HTR-8/SVneo (cell line): ENCODE results near the gene NPAS3.

Source experiments
- DNase-seq: peaks from one replicate; pipeline ENCODE4 v3.0.0; 2011; ENCODE audit warnings: low spot score, mixed read lengths; ENCODE audit not compliant: insufficient read length
- FAIRE-seq: peaks from 2 replicates; lab custom pipeline; 2011; peaks lifted over from hg19 to GRCh38; lab: Jason Lieb, UNC

NPAS3 gene

DNA sequence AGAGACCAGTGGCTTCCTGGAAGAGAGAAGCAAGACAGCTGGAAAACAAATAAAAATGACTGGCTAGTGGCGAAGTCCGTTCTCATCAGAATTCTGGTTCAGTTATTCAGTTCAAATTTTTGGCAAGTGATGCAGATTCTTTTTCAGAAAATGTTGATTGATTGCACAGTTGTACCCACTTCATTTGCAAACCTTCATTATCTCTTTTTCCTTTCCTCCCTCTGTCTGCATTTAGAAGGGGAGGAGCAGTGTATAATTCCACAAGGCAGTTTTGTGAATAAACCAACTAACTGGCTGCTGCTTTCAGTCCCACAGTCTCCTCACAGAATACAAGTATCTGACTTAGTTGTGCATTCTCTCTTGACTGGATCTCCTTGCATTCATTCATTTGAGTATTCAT is 417.5 kb downstream of the NPAS3 start:
- FAIRE-seq, result no peak
- no peak for DNase-seq

DNA sequence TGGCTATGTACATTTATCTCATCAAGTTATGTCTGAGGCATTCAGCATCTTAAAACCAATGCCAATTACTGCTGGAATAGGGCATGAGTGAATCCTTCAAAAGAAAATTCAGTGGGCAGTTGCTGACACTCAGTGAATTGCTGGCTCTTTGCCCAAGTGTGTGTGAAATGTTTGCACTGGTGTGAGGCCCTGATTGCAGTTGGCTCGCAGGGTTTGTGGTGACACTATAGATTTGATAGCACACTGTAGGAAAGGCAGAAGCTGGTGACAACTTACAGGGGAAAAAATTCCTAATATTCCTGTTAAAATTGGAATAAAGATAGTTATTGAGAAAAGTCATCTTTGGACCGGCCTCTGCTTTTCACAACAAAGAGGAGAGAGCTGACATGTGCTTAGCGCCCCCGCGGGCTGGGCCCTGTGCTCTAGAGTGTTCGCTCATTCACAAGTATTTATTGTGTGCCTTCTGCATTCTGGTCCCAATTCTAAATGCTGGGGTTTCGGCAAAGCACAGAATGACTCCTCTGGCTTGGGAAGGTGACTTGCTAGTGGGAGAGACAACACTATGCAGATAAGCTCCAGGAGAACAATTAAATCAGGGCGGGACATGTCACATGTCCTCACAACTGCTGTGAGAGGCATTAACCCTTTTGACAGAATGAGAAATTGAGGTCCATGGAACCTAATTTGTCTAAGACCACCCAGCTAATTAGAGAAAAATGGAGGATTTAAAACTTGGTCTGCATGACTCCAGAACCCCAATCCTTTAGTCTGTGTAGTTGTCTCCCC is 418.7 kb downstream of the NPAS3 start:
- FAIRE-seq (no peak), DNase-seq (no peak)

DNA sequence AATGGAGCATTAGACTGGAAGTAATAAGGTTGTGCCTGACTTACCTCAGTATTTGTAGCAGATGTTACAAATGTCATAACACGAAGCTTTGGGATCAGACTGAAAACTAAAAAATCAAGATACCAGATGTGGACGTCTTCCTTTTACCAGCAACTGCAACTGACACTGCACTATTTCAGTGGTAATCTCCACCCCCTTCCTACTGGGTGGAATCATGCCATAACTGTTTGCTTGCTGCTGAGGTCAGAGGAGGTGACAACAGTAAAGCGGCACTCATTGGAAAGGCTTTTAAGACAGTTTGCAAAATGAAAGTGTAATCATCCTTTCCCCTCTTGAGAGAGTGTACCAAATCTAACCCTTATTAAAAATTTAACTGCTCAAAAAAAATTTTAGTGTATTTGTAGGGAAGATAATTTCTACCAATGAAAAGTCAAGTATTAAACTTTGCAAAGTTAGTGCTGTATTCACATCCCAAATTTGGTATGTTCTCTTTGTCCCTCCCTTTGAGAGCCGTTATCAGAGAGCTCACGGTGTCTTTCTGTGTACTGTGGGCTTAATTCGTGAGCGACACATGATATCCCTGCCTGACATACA is 420.7 kb downstream of the NPAS3 start:
- no peak for FAIRE-seq
- no peak for DNase-seq

DNA sequence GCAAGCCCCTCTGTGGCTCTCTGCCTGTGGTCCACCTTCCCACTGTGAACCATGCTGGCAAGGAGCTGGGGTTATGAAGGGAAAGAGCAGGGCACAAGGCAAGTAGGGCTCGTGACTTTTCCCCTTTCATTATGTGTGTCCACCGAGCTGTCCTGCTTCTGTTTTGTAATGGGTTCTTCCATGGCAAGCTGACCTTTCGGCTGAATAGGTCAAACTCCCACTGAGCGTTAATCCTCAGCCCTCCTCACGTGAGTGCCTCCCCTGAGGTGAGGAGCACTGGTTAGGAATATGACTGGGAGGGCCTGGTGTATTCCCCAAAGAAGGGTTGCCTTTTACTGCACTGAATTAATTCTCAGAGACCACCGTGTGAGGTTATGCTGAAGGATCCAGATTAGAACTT is 424.3 kb downstream of the NPAS3 start:
- DNase-seq (no peak), FAIRE-seq (no peak)

DNA sequence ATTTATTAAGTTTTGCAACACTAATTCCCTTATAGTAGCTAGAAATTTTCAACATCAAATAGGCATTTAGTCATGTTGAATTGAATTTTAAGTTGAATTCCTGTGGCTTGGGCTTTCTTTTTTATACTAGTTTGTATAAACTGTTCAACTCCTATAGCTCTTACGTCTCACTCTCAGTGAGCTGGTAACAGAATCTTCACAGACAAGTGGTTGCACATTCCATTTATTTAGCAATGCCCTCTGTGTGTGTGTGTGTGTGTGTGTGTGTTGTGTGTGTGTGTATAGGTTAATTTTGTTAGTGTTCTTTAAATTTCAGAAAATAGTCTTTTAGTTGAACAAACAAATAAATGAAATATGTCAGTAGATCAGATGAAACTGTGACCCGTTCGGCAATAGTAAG is 425.0 kb downstream of the NPAS3 start:
- FAIRE-seq (no peak), DNase-seq (no peak)

DNA sequence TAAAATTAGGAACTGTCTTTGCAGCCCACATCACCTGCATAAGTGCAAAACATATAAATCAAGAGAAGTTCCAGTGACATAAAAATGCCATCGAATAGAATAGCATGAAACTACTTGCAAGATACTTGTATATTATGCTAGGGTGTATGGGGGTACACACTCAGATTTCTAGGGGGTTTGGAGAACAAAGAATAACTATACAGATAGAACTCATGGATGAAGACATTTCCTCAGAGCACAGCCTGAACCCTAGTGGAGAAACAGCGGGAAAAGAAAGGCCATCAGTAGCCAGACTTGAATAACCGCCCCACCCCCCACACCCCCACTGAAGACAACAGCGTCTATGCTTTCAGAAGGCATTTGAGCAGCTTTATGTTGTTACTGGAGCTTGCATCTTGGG is 425.8 kb downstream of the NPAS3 start:
- no peak for DNase-seq
- no peak for FAIRE-seq

DNA sequence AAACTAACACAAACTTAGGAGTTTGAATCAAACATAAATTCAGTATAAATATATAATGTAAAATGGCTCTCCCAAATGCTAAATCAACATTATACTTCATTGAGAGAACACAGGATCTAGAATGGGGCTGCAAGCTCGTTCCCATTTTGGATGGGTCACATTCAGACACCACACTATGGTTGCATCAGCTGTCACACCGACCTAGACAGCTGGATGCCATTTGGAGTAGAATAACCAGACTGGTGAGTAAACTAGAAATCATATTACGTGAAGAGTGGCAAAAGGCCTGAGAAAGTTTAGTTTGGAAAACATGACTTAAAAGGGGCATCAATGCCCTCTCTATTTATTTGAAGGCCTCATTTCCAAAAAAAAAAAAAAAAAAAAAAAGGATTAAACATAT is 430.4 kb downstream of the NPAS3 start:
- FAIRE-seq (no peak), DNase-seq (no peak)

DNA sequence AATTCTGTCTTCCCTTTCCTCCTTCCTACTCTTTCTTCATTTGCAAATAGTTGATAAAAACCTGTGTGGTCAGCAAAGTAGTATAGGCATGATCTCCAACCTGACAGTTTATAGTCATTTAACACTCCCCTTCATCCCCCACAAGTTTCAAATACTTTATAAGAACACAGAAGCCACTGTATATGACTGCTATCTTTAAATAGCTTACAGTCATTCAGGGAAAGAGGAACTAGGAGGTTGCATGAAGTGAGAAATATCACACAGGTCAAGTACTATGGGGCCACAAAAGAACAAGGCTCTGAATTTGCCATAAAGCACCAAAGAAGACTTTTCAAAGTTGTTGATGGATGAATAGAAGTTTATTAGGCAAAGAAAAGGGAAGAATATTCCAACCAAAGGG is 431.3 kb downstream of the NPAS3 start:
- no peak for DNase-seq
- no peak for FAIRE-seq

DNA sequence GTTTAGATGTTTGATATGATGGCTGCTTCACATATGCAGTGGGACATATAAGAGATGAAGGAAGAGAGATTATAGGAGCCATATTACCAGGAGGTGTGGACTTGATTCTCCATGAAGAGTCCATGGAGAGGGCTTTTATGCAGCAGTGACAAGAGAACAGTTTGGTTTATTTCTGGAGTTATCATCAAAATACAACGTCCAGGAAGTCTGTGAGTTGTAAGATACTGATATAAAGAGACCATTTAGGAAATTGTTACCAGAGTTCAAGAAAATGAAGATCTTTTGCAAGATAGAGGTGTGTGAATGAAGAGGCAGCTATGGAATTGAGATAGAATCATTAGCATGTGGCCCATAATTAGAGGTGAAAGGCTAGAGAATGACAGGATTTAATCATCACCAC is 431.7 kb downstream of the NPAS3 start:
- DNase-seq (no peak), FAIRE-seq (no peak)

DNA sequence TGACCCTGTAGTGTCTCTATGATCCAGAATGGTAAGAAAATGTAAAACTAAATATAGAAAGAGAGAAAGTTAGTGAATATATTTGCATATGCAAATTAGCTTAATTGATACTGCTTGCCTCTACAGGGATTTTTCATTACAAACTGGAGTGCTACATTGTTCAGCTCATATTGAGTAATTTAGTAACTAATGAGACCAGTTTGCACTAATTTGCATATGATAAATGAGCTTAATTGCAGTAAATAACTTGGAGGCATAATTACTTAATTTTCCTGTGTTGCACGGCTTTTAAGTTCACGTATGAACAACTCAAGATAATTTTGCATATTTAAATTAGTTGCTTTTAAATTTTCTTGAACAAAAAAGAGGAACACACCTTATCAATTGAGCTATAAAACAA is 436.5 kb downstream of the NPAS3 start:
- FAIRE-seq (no peak), DNase-seq (no peak)

DNA sequence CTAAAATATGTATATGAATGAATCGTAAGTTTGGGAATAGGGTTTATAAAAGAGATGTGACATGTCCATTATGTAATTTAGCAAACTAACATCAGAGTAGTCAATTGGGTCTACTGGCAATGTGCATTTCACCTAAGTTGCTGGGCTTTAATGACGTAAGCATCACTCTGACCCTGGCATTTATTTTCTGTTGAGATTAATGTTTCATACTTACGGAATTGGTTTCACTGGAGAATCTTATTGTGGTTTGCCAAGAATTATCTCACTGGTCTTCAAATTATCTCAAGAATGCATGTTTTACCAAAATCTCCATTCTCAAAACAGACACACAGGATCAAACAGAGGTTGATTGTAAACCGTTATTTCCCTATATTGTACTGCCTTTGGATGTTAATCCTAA is 437.1 kb downstream of the NPAS3 start:
- DNase-seq, result no peak

DNA sequence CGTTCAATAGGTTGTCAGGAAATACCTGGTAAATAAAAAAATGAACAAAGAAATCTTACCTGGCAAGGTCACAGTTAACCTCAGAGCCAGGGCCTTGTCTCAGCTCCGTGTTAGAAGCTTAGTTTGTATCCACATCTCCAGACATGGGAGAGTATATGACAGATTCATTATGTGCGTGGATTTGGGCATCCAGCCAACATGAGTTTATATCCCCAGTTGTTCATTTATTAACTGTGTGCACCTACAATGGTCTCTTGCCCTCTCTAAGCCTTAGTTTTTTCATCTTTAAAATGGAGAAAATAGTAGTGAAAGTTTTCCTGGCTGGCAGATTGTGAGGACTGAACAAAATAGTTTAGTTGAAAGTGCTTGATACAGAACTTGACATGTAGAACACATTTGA is 437.8 kb downstream of the NPAS3 start:
- FAIRE-seq (no peak), DNase-seq (no peak)

More for the DNA sequence above, 437.1 kb downstream of the NPAS3 start:
- no peak for FAIRE-seq

DNA sequence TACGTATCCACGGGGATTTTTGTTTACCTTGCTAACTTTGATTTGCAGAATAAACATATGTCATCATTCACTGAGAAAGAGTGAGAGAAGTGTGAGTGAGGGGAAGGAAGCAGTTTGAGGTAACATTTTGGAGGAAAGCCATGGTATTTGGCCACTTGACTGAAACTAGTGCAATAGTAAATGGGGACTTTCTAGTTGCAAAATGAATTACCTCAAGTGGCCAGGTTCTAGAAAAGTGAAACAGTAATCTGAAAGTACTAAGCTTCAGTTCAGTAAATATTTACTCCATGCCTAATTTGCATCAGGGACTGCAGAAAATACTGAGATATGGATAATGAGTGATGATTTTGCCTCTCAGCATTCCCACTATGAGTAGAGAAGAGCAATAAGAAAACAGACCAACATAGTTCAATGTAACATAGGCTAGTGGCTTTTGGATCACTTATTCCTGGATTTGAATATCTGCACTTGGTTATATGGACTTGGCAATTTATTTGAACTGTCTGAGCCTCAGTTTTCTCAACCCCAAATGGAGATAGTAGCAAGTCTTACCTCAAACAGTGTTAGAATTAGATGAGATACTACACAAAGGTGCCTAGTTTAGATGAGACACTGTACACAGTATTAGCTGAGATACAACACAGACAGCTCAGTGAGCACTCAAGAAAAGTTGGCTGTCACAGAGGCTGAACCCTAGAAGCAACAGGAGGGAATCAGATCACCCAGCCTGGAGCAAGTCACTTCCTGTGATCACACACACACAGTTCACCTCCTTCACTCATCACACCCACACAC is 439.1 kb downstream of the NPAS3 start:
- no peak for FAIRE-seq
- DNase-seq, result no peak

DNA sequence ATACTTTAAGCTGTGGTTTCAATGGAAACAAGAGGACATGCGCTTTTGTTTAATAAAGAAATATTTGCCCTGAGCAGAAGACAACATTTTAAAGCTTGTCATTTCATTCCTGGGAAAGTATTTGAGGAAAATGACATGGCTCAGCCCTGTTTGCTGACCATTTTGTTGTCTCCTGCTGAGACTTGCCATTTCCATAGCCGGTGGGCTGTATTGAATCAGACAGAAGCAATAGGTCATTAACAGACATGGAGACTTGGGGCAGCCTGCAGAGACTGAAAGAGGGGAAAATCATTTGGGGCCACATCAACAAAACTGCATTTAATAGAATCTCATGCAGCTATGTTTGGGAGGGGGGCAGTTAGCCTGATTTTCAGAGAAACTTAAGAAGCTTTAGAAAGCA is 443.0 kb downstream of the NPAS3 start:
- FAIRE-seq (no peak), DNase-seq (no peak)

DNA sequence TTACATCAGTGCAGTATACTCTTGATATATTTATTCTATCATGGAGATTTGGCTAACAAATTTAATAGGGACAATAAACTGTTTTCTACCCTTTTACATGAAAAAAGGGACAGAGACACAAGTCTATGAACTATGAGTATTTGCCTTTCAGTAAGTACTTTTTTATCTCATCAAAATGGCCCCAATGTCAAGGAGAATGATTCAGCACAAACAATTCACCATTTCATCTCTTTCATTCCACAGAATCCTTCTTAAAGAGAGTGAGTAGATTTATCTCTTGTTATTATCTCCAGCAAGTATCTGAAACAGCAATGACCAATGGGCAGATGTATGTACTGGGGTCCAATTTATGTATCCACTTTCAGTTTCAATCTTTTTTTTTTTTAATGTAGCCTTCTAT is 447.5 kb downstream of the NPAS3 start:
- FAIRE-seq (no peak), DNase-seq (no peak)

DNA sequence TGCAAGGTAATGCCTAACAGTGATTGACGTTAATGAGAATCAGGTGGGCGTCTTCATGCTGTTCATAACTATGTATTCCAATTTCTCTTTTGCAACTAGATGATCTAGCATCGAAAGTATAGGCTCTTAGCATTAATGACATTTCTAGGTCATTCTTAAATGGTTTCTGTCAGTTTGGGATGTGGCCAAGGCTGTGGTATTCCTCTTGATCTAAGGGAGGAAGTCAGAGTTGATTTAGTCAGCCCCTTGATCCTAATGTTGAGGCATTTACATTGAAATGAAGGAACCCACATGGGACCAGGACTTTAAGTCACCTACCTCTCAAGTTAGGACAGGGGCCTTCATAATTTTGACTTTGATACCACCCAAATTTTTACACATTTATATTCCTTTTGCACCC is 448.1 kb downstream of the NPAS3 start:
- no peak for FAIRE-seq
- DNase-seq, result no peak

DNA sequence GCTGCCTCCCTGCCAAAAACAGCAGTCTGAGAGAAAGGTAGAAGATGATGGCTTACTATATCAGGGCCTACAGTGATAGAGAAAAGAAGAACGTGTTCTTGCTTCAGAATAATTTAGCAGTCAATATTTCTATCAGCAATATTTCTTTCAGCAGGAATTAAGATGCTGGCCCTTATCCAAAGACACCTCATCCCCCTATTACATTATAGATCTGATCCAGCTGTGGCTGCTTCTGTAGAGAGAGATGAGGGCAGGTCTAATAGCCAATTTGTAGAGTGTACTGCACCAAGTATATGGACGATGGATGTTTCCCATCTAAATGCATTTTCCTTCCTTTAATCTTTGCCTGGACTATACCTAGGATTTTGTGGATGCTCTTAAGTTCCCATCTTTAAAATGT is 451.7 kb downstream of the NPAS3 start:
- FAIRE-seq, result no peak
- DNase-seq, result no peak

DNA sequence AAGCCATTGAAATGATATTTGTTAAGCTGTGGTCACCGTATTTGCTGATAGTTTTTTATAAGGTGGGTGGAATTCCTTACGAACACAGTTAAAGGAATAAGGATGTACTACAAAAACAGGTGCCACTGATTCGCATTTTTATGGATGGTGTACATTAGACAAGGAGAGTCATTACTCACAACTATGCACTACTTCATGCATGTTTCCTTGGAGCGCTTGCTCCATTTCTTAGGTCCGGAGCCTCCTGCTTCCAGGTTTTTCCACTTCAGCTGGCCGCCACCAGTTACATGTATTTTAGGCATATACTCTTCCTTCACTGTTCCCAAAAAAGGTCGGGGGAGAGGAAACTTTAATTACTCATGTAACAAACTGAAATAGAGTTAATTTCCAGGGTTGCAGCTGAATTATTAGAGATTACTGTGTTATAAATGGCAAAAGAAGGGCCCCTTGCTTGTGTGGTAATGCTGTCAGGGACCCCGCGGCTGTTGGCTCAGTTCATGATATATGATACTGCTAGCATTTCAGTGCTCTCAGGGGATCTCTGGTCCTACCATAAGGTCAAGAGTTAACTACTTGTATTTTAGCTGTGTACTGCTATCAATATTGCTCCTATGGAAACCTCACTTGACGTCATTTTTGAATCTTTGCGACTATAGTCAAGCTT is 454.7 kb downstream of the NPAS3 start:
- DNase-seq, result no peak

DNA sequence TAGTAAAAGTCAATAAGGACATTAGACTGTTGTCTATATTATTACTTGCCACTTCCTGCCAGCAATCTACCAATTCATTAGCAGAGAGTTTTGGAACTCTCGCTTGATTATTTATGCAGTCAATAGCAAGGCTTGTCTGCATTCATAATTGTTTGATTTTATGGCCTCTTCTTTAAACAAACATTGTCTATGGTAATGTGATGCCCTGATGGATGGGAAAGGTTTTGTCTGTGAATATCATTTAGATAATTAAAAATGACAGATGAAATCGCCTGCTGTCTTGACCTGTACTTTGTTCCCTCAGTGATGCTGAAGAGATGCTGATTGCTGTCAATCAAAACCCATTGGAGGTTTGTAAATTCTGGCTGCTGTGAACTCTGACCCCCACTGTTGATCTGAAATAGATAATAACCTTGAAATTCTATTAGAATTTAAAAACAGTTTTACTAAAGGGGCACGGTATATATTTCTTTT is 455.3 kb downstream of the NPAS3 start:
- DNase-seq, result no peak
- no peak for FAIRE-seq

More for the DNA sequence above, 454.7 kb downstream of the NPAS3 start:
- no peak for FAIRE-seq

DNA sequence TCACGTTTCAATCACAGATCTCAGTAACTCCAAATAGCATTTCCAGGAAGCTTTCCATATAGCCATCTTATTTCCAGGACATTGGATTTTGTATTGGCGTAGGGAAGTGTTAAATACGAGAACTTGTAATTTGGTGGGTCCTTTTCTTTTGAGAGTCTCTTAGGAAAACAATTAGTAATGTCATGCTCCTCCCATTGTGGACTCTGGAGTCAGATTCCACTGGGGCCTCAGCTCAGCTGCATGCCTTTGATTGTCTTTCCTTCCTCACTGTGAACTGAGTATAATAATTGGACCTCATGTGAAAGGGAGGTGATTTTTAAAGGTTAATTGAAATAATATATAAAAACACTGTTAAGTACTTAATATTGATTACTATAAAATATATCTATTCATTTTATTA is 462.6 kb downstream of the NPAS3 start:
- no peak for DNase-seq
- no peak for FAIRE-seq

DNA sequence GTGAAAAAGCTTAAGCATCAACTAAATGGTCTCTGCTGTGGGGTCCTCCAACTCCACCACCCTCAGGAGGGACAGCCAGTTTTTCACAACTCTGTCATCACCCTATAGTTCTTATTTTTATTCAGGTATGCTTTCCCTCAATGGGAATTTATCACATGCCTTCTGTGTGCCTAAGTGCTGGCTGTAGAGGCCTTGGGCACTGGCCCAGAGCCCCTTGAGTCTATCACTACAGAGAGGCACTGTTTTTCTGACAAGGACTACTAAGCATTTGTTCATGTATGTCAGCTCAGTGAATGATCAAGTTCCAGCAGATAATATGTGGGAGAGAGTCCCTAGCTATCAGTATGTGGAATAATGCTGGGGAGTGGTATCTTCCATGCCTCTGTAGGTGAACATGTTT is 463.9 kb downstream of the NPAS3 start:
- no peak for FAIRE-seq
- no peak for DNase-seq
